Measurements from ENCODE around the gene TSPAN15. TPM values are rescaled to one million over a fixed set of nuclear protein-coding genes. Genes with fewer than 3 reads are reported as not detected.
A peak's percentile ranks its signal among the peaks of the same experiment; 100 is the strongest.

TSPAN15 gene
- total and polyA plus RNA-seq, 4 donors, result 44.3 to 68.4 (median 55.0) TPM

DNA sequence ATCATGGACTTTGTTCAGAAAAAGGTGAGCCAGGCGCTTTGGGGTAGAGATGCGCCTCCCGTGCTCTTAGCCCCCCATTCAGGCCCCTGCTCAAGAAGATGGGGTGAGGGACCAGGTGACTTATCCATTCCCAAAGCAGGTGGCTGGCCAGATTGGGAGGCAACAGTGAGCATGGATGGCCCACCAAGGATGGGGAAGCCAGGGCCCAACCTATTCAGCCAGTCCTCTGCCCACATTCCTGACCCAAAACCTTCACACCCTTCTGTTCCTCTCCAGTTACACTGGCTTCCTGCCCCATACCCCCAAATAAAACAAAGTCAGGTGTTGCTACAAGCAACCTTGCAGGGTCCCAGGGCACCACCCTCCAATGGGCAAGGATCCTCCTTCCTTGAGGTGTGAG lies 44.4 kb downstream of the TSPAN15 start:
- no peak overlapping the region for H3K9ac ChIP-seq (ENCODE audit: insufficient read depth in 1 of 2, low read length in 2 of 2)
- H3K27ac ChIP-seq (ENCODE audit: low read depth in 1 of 2, low read length in 1 of 2), result no peak overlapping the region
- no peaks in the 10 kb centered on the region for H3K9me3 ChIP-seq (ENCODE audit: control insufficient read depth in 4 of 4, insufficient read depth in 3 of 4, low read length in 3 of 4)
- H3K36me3 ChIP-seq (ENCODE audit: control insufficient read depth in 4 of 4, insufficient read depth in 4 of 4, low read length in 4 of 4), result peaks cover 0 to 12% (median 0%) of the 10 kb centered on the region in 4 donors
- 92 to 96% methylated on average over 3 of the region's 3 CpGs for WGBS, 2 donors
- ATAC-seq (ENCODE audit: insufficient read depth, low FRiP score) (no peak), DNase-seq (peak in 1 of 3 donors; percentile 4)
- H3K4me3 ChIP-seq, result no peak overlapping the region
- H3K4me1 ChIP-seq (ENCODE audit: control insufficient read depth in 5 of 5, insufficient read depth in 5 of 5, low read length in 5 of 5), result peaks cover 0 to 24% (median 0%) of the 10 kb centered on the region in 5 donors
- H3K27me3 ChIP-seq (ENCODE audit: control insufficient read depth in 3 of 3, insufficient read depth in 3 of 3, low read length in 2 of 3), result no peaks in the 10 kb centered on the region
- TF ChIP-seq, protein P1, sequence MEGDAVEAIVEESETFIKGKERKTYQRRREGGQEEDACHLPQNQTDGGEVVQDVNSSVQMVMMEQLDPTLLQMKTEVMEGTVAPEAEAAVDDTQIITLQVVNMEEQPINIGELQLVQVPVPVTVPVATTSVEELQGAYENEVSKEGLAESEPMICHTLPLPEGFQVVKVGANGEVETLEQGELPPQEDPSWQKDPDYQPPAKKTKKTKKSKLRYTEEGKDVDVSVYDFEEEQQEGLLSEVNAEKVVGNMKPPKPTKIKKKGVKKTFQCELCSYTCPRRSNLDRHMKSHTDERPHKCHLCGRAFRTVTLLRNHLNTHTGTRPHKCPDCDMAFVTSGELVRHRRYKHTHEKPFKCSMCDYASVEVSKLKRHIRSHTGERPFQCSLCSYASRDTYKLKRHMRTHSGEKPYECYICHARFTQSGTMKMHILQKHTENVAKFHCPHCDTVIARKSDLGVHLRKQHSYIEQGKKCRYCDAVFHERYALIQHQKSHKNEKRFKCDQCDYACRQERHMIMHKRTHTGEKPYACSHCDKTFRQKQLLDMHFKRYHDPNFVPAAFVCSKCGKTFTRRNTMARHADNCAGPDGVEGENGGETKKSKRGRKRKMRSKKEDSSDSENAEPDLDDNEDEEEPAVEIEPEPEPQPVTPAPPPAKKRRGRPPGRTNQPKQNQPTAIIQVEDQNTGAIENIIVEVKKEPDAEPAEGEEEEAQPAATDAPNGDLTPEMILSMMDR (IDR thresholded peaks at IDR 0.05; ENCODE audit: control extremely low read depth, extremely low read depth), result no peak

DNA sequence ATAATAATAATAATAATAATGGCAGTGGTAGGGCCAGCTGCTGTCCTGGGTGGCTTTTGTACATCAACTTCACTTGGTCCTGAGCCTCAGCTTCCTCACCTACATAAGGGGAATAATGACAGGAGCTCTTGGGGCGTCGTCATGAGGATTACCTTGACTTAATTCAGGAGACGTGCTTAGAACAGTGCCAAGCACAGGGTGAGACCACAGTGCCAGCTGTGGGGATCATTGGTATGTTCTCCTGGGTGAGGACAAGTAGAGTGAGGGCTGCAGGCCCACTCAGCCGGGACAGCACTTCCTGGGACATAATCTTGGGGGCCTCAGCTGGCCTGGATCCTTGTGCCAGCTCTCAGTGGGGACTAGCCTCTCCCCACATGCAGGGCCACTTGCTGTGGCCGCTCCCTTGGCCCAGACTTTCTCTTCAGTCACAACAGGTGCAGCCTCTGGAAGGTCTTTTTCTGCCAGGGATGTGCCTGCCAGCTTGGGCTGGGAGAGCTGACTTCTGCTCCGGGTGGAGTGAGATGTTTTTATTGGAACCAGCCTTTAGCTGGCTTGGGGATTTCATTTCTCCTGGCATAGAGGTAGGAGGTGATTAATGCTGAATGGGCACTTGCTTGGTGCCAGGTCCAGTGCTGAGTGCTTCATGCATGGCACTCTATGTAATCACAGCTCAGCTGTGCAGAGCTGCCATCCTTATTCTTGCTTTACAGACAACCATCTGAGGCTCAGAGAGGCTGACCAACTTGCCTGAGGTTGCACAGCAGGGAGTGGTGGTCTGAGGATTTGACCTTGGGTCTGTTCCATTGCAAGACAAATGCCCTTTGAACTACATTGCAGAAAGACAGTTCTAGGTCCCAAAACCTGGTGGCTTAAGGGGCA lies 45.3 kb downstream of the TSPAN15 start:
- Histone ChIP-seq H3K9ac (ENCODE audit: insufficient read depth in 1 of 2, low read length in 2 of 2) (no peak overlapping the region), H3K4me3 (no peak overlapping the region), H3K4me1 (ENCODE audit: control insufficient read depth in 5 of 5, insufficient read depth in 5 of 5, low read length in 5 of 5) (peaks cover 0 to 22% (median 0%) of the 10 kb centered on the region in 5 donors), H3K27ac (ENCODE audit: low read depth in 1 of 2, low read length in 1 of 2) (no peak overlapping the region), H3K27me3 (ENCODE audit: control insufficient read depth in 3 of 3, insufficient read depth in 3 of 3, low read length in 2 of 3) (no peaks in the 10 kb centered on the region), H3K9me3 (ENCODE audit: control insufficient read depth in 4 of 4, insufficient read depth in 3 of 4, low read length in 3 of 4) (no peaks in the 10 kb centered on the region), H3K36me3 (ENCODE audit: control insufficient read depth in 4 of 4, insufficient read depth in 4 of 4, low read length in 4 of 4) (peaks cover 0 to 12% (median 0%) of the 10 kb centered on the region in 4 donors)
- DNase-seq (peak in 1 of 3 donors; percentile 3), ATAC-seq (ENCODE audit: insufficient read depth, low FRiP score) (no peak)
- WGBS, 2 donors, result 81 to 90% methylated on average over 6 of the region's 6 CpGs
- TF ChIP-seq, protein P1 (IDR thresholded peaks at IDR 0.05; ENCODE audit: control extremely low read depth, extremely low read depth), result no peak

DNA sequence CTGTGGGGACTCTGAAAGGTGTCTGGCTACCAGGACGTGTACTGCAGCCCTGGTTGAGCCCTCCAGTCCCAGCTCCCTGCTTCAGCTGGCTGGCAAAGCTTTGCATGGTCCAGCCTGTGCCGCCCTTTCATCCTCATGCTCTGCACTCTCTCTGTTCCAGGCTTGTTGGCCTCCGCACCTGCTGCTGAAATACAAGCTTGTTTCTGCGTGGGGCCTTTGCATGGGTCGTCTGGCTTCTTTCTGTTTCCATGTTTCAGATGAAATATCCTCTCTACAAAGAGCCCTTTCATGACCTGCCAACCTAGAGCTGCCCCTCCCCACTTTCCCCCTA lies 45.9 kb downstream of the TSPAN15 start:
- ATAC-seq (ENCODE audit: insufficient read depth, low FRiP score), result no peak
- Histone ChIP-seq H3K9ac (ENCODE audit: insufficient read depth in 1 of 2, low read length in 2 of 2) (no peak overlapping the region), H3K4me1 (ENCODE audit: control insufficient read depth in 5 of 5, insufficient read depth in 5 of 5, low read length in 5 of 5) (peaks cover 0 to 20% (median 0%) of the 10 kb centered on the region in 5 donors), H3K36me3 (ENCODE audit: control insufficient read depth in 4 of 4, insufficient read depth in 4 of 4, low read length in 4 of 4) (peaks cover 0 to 12% (median 0%) of the 10 kb centered on the region in 4 donors), H3K9me3 (ENCODE audit: control insufficient read depth in 4 of 4, insufficient read depth in 3 of 4, low read length in 3 of 4) (no peaks in the 10 kb centered on the region), H3K27me3 (ENCODE audit: control insufficient read depth in 3 of 3, insufficient read depth in 3 of 3, low read length in 2 of 3) (no peaks in the 10 kb centered on the region), H3K4me3 (no peak overlapping the region), H3K27ac (ENCODE audit: low read depth in 1 of 2, low read length in 1 of 2) (no peak overlapping the region)
- 86 to 95% methylated on average over 5 of the region's 5 CpGs for WGBS, 2 donors
- TF ChIP-seq, protein P1 (IDR thresholded peaks at IDR 0.05; ENCODE audit: control extremely low read depth, extremely low read depth), result no peak
- no peak for DNase-seq
